Raji (cell line): Measurements from ENCODE around the gene ARID4A.

Experiments used
- POLR2A ChIP-seq: IDR thresholded peaks from 2 replicates; pipeline ENCODE4 v1.6.1; 2011; ENCODE audit warnings: low read depth, low read length, control low read depth; ENCODE audit not compliant: insufficient read depth

Gene ARID4A

GRCh38 chr14:58390830-58391229, 92.5 kb downstream of the ARID4A start:
- no peak for TF ChIP-seq POLR2A

GRCh38 chr14:58395562-58395811, 97.1 kb downstream of the ARID4A start:
- TF ChIP-seq POLR2A = no peak

GRCh38 chr14:58395812-58396788, 97.7 kb downstream of the ARID4A start, which contains the start of gene TOMM20L:
TSS of gene TOMM20L (plus strand) at chr14:58395930. CDS start at chr14:58395958, 28 bp downstream.
- TF ChIP-seq POLR2A = no peak

GRCh38 chr14:58397156-58397555, 98.8 kb downstream of the ARID4A start:
- TF ChIP-seq POLR2A = no peak

GRCh38 chr14:58398495-58398894, 100.1 kb downstream of the ARID4A start:
- no peak for TF ChIP-seq POLR2A

- no peak for TF ChIP-seq POLR2A
Measured at GRCh38 chr14:58398895-58399294, 100.5 kb downstream of the ARID4A start.

GRCh38 chr14:58401587-58401986, 103.2 kb downstream of the ARID4A start:
- no peak for TF ChIP-seq POLR2A

- no peak for TF ChIP-seq POLR2A
Measured at GRCh38 chr14:58408681-58409215, 110.4 kb downstream of the ARID4A start.

GRCh38 chr14:58414845-58415244, 116.5 kb downstream of the ARID4A start:
- no peak for TF ChIP-seq POLR2A

GRCh38 chr14:58415636-58416547, 117.5 kb downstream of the ARID4A start:
- TF ChIP-seq POLR2A = no peak
